HFF-Myc (cell line): ENCODE results near the gene DCTN4.

ENCODE experiments used
- DNase-seq: peaks from one replicate; pipeline ENCODE4 v3.0.0-alpha.2; 2011; ENCODE audit warnings: low read depth; ENCODE audit errors: extremely low read depth
- H3K4me3 ChIP-seq: replicated peaks from 2 replicates; pipeline ENCODE4 v1.5.1; 2011; ENCODE audit warnings: low read depth, mild to moderate bottlenecking, control low read depth, low read length
- TF ChIP-seq, protein P1 (sequence below): IDR thresholded peaks from 2 replicates; pipeline ENCODE4 v1.5.1; 2012; ENCODE audit warnings: mild to moderate bottlenecking, low read depth, low read length, control low read depth; ENCODE audit errors: missing control alignments

Gene DCTN4

DNA sequence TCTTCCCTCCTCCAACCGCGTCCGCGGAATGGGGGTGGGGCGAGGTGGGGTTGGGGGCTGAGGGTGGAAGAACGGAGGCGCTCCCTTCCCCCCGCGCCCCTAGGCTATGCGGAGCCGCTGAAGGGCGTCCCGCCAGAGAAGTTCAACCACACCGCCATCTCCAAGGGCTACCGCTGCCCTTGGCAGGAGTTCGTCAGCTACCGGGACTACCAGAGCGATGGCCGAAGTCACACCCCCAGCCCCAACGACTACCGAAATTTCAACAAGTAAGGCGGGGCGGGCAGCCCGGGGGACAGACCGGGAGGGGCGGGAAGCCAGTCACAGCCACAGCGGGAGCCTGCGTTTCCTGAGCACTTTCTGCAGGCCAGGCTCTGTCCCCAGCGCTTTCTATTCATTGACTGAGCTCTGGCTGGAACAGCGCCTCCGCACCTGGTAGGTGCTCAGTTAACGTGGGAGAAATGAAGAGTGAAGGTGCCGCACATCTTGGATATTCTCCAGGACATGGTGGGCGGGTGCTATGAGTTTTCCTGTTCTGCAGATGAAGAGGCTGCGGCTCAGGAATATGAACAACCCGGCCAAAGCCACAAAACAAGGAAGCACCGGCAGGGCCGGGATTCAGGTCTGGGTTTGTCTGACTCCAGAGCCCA, 86.5 kb downstream of the DCTN4 start:
- TF ChIP-seq, protein P1, sequence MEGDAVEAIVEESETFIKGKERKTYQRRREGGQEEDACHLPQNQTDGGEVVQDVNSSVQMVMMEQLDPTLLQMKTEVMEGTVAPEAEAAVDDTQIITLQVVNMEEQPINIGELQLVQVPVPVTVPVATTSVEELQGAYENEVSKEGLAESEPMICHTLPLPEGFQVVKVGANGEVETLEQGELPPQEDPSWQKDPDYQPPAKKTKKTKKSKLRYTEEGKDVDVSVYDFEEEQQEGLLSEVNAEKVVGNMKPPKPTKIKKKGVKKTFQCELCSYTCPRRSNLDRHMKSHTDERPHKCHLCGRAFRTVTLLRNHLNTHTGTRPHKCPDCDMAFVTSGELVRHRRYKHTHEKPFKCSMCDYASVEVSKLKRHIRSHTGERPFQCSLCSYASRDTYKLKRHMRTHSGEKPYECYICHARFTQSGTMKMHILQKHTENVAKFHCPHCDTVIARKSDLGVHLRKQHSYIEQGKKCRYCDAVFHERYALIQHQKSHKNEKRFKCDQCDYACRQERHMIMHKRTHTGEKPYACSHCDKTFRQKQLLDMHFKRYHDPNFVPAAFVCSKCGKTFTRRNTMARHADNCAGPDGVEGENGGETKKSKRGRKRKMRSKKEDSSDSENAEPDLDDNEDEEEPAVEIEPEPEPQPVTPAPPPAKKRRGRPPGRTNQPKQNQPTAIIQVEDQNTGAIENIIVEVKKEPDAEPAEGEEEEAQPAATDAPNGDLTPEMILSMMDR = no peak
- H3K4me3 ChIP-seq = peak overlapping the region; percentile 46
- DNase-seq = no peak

DNA sequence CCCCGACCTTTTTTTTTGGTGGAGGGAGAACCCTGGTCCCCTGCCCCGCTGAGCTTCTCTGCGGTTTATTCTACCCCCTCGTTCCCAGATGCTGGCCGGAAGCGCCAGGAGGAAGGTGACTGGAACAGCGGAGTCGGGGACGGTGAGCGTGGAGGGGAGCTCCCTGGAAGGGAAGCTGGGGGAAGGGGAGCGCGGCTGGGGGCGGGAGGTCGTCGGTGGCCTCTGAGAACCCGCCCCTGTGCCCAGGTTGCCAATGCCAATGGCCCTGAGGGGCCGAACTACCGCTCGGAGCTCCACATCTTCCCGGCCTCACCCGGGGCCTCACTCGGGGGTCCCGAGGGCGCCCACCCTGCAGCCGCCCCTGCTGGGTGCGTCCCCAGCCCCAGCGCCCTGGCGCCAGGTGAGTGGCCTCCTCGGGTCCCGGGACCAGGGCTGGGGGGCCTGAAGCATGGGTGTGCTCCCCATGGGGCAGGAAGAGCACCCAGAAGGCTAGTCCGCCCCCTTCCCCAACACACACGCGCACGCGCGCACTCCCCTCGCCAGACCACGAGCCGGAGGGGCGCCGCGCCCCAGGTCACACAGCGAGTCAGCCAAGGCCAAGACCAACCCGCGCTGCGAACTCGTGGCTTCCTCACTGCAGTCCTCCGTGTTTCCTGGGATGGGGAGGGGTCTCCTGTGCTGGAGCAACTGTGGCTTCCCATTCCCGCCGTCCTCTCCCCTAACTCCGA, 87.1 kb downstream of the DCTN4 start:
- DNase-seq = no peak
- TF ChIP-seq, protein P1 = no peak
- peak overlapping the region; percentile 46 for H3K4me3 ChIP-seq

DNA sequence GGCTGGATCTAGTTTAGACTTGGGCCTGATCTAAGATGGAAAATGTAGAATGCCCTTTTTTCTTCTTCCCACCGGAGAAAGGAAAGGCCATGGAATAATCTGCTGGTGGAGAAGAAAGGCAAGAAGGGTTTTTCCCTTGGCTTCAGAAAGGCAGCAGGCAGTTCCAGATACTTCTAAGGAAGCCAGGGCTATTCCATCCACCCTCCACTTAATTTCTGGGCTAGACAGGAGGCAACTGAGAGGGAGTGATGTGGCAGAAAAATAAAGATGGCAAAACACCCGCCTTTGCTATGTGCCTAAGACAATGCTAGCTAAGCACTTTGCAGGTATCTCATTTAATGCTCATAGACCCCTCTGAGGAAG, 87.9 kb downstream of the DCTN4 start:
- H3K4me3 ChIP-seq = no peak overlapping the region
- DNase-seq = no peak
- TF ChIP-seq, protein P1 = no peak

DNA sequence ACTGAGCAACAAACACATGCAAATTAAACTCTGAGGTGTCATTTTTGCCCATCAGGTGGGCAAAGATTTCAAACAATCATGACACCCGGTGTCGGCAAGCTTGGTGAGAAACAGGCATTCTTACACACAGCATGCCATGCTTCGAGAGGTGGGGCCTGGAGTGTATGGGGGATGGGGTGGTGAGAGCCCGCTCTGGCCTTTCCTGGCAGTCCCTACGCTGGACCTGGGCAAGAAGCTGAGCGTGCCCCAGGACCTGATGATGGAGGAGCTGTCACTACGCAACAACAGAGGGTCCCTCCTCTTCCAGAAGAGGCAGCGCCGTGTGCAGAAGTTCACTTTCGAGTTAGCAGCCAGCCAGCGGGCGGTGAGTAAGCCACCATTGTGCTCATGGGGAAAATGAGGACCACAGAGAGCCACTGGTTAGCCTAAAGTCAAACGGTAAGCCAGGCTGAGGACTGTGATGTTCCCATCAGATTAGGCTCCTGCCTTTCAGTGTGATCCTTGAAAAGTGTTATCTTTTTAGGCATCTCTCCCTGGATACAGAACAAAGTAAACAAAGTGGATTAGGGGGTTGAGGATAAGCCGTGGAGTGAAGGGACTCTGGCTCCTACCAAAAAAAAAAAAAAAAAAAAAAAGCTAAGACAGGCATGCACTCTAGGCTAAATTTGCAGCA, 88.4 kb downstream of the DCTN4 start:
- DNase-seq = no peak
- TF ChIP-seq, protein P1 = no peak
- no peak overlapping the region for H3K4me3 ChIP-seq

DNA sequence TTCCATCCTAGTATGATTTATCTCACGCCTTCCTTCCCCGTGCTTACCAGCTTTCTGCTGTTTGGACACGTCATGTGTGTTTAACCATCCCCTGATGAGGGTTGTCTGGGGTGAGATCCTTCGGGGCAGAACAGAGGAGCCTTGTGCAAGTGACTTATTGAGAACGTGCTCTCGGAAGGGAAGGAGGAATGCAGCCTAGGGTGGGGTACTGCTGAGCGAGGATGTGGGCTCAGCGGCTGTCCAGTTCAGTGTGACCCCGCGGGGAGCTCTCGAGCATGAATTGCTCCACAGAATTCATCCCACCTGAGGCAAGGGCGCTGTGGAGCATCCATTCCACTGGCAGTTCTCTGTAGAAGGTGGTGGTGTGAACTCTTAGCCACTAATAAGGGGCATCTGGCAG, 93.8 kb downstream of the DCTN4 start:
- TF ChIP-seq, protein P1 = no peak
- H3K4me3 ChIP-seq = no peak overlapping the region
- no peak for DNase-seq

DNA sequence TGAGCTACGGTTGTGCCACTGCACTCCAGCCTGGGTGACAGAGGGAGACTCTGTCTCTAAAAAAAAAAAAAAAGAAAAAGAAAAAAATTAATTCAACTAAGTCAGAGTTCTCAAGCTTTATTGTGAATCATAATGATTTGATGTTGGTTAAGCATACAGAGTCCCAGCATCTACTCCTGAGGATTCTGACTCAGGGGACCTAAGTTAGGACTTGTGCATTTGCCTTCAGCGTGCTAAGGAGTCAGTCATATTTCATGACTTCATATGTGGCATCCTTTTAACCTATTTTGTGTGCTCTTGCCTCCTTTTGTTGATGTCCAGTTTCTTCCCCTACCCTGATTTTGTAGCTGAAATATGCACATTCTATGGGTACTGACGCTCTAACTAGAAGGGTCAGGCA, 94.9 kb downstream of the DCTN4 start:
- no peak for DNase-seq
- H3K4me3 ChIP-seq = no peak overlapping the region
- TF ChIP-seq, protein P1 = no peak
